GM15510 (cell line): ENCODE results near the gene MACF1.

ENCODE experiments used
- POLR2A ChIP-seq: IDR thresholded peaks from 3 replicates; pipeline ENCODE4 v1.6.1; 2011; ENCODE audit warnings: borderline replicate concordance; ENCODE audit not compliant: insufficient read length; ENCODE audit errors: extremely low read depth

The MACF1 gene

DNA sequence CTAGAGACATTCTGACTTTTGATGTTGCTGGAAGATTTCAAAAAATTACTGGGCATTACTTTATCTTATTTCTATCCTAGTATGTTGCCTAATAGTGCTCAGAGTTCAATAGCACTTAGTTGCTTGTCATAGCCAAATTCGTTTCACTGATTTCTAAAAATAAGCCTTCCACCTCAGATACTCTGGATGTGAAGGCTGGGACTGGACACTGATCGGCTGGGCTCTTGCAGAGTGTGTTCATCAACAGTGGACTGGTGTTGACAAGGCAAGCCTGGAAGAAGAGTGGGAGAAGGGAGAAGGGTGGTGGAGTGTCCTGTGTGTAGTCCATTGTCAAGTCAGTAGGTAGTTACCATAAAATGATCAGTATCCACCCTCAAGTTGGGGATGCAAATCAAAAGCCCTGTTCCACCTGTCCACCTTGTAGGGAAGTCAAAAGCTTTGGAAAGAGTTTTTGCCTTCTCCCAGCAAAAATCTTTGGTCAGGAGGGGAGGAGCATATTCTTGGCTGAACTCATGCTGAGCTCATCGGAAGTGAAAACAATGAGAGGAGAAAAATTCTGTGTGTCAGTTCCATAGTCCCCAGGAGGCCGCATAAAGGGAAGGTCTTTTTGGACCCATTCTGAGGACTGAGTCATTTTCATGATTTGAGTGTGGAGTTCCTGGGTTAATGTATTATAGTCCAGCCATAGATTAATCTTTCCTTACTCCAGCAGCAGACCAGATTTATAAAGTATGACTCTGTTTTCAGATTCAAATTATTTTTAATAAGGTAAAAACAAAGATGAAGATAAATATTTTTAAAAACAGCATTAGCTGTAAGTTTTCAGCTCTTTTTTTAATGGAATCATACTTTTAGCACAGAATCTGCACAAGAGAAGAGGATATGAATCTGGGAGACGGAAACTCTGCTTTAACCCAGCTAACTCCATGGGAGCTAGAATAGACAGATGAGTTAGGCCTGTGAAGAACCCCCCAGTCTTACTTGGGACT is 187.5 kb downstream of the MACF1 start:
- TF ChIP-seq POLR2A, result no peak

DNA sequence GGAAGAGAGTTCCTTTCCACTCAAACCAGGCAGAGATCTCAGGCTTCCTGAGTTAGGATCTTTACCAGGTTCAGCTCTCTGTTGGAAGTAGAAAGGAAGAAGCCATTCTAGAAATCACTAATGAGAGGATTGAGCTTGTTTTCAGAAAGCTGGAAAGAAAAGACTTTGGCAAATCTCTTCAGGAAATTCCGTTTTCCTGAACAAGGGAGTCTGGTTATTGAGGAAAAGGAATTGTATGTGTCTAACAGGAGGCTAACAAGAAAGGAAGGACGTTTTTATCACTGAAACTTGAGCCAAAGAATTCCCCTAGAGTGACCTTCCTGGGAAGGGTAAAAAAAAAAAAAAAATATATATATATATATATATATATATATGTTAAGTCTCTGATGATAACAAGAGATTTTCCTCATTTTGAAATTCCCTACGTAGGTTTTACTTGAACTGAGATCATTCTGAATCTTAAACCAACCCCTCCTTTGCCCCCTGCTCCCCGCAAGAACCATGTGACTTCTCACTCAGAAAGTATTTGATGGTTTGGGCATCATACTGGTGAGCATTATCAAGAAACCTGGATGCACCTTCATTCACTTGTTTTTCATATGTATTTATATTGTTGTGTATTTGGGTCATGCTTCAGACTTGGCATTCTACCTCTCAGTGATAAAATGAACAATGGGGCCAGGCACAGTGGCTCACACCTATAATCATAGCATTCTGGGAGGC is 188.5 kb downstream of the MACF1 start:
- TF ChIP-seq POLR2A, result no peak

- no peak for TF ChIP-seq POLR2A
Measured at GRCh38 chr1:39393645-39394044, 189.2 kb downstream of the MACF1 start.

- TF ChIP-seq POLR2A, result no peak
Measured at GRCh38 chr1:39394059-39394458, 189.6 kb downstream of the MACF1 start.

DNA sequence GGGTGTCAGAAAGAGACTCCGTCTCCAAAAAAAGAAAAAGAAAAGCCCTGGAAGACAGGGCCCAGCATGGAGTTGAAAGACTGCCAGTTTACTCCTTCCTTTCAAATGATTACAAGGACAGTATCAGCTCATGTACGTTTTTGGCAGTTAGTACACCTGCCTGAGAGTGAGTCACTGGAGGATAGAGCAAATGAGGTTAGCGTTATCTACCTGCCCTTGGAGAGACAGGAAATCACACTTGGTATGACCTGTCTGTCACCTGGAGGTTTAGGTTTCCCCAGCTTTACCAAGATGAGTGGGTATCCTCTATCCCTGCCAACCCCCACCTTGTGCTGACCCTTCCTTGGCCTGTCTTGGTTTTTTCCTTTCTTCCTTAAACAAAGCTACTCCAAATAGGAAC is 190.1 kb downstream of the MACF1 start:
- TF ChIP-seq POLR2A, result no peak

GRCh38 chr1:39395357-39395831 is 190.9 kb downstream of the MACF1 start:
- no peak for TF ChIP-seq POLR2A

DNA sequence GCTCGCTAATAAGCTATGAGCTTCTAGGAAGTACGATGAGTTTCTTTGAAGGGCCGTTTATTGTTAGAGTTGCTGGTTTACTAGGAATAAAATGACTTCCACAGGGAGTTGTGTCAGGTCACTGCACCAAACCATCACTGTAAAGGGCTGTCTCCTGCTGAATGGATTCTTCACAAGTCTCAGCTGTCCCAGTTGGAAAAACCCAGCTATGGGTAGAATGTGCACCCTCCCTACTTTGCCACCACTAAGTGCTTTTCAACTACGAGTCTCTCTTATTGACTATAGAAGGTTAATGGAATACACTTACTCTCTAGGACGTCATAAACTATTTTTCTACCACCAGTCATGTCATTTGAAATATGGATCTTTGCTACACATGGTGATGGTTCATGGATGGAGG is 192.2 kb downstream of the MACF1 start:
- no peak for TF ChIP-seq POLR2A

- no peak for TF ChIP-seq POLR2A
Measured at GRCh38 chr1:39397487-39397886, 193.0 kb downstream of the MACF1 start.

DNA sequence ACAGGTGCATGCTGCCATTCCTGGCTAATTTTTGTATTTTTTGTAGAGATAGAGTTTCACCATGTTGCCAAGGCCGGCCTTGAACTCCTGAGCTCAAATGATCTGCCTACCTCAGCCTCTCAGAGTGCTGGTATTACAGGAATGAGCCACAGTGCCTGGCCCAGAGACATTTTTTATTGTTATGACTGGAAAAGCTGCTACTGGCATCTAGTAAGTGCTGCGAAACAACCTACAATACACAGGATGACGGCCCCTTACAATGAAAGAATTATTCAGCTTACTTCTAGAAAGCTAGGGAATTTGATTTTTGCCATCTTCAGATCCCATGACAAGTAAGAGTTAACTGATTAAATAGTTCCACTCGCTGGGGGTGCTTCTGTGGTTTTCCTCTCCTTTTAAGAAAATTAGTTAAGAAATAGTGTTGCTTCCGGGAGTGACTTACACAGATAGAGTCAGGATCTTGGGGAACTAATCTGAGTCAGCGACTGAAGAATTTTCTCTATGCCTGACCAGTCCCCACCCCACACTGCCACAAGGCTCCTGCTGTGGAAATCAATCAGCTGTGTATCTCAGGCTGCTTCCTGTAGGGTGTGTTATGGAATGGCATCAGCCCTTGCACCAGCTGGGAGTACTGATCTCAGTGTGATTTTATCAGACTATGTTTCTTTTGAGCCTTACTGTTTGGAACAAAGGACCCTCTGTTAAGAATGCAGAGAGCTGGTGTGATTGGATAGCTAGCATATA is 194.0 kb downstream of the MACF1 start:
- TF ChIP-seq POLR2A, result no peak

DNA sequence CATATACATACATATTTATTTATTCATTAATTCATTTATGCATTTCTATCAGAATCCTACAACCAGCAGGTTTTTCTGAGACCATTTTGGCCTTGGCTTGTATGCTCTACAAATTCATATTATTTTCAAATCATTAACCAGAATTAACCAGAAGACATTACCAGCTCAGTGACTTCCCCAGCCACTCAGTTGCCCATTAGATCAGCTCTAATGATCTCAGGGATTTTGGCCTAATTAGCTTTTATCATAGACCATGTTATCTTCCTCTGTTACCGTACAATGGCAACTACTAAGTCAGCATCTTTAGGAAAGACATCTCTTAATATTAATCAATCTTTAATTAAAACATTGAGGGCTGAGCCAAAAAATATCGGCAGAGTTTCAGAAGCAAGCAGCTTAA is 196.6 kb downstream of the MACF1 start:
- no peak for TF ChIP-seq POLR2A

DNA sequence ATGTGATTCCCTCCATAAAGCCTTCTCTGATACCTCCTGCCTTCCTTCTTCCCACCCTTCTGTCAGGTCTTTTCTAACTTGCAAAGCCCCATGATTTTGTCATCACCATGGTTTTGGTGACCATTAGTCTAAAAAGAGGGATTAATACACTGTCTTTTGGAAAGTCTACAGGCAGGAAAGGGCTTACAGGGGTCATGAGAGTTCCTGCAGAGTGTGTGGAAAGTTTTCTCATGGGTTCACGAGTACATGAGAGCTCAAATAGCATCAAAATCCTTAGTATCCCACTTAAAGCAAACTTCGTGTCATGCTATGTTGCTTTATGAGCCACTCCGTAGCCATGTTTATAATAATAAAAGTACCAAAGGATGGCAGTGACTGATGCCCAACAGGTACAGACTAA is 200.4 kb downstream of the MACF1 start:
- TF ChIP-seq POLR2A, result no peak

DNA sequence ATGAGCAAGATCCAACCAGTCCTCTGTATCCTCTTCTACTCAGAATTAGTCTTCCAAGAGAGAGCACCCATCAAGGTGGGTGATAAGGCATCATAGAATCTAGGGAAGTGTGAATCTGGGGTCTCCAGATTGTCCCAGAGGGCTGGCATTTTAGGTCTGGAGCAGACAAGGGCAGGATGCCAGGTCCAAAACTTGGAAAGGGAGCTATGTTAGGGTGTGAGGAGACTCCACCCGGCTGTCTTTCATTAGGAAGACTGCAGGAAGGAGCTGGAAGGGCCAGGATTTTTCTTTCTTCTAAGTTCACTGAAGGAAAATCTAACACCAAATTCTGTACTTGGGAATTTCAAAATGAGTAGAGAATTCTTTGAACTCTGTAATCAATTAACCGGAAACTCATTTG is 200.9 kb downstream of the MACF1 start:
- TF ChIP-seq POLR2A, result no peak

DNA sequence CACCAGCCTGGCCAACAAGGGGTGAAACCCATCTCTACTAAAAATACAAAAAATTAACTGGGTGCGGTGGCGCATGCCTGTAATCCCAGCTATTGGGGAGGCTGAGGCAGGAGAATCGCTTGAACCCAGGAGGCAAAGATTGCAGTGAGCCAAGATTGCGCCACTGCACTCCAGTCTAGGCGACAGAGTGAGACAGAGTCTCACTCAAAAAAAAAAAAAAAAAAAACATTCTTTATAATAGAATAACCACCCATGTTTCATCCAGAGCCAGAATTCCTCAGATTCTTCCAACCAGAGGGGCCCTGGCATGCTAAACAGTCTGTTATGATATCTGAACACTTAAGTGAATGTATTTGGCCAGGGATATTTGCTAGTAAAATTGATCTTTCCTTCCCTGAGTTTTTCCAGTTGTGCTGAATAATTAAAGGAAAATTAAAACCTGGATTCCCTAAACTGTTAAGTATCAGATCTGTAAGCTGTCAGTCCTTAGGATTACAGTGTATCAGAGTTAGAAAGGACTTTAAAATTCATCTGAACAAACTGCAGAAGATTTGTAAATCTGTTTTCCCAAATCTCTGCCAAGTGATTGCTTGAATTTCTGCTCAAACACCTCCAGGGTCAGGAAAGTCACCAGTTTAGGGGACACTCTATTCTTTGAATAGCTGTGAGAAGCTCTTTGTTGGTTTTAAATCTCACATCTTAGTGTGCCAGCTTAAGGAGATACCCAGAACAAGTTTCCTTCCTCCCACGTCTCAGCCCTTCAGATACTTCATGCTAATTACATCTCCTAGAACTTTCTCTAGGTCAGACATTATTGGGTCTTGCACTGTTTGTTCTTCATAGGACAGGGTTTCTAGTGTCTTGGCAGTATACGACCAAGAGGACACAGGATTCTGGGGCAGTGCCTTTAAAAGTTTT is 202.3 kb downstream of the MACF1 start:
- TF ChIP-seq POLR2A, result no peak

DNA sequence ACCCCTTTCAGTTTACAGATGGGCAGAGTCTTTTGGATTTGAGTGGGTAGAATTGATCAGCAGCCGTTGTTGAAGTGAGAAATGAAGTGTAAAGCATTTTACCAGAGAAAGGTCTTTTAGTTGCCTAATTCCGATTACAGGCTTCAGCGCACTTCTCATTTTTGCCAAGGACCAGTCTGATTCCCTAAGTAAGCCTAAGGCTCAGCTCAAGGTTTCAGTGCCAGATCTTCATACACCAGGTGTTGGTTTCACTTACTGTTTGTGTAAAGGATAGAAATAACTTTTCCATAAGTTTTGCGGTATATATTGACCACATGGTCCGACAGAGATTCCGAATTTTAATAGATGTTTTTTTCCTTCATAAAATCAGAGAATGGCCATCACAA is 203.0 kb downstream of the MACF1 start:
- TF ChIP-seq POLR2A, result no peak
